ENCODE measurements around the gene POLE3.
"Not testable (repeated sequence)": the region's sequence is repeated elsewhere in the genome, so short reads cannot be mapped to it uniquely, and the experiment has no call there.

POLE3 gene

GRCh38 chr9:113428062-113428615, 17.7 kb upstream of the POLE3 start:
- Histone ChIP-seq H3K4me1 (ENCODE audit: insufficient read depth, low read length) (no peaks in the 10 kb centered on the region), H3K27ac (ENCODE audit: low read depth, low read length) (no peak overlapping the region), H3K9me3 (ENCODE audit: low read length) (no peaks in the 10 kb centered on the region), H3K4me3 (ENCODE audit: low read depth in 1 of 2, low read length in 2 of 2) (no peak overlapping the region), H3K36me3 (ENCODE audit: insufficient read depth, low read length) (no peaks in the 10 kb centered on the region), H3K27me3 (ENCODE audit: control insufficient read depth in 1 of 2, insufficient read depth in 2 of 2, low read length in 2 of 2) (no peaks in the 10 kb centered on the region), H3K9ac (ENCODE audit: low read length) (no peak overlapping the region)

- no peak overlapping the region for H3K27ac ChIP-seq (ENCODE audit: low read depth, low read length)
- H3K4me3 ChIP-seq (ENCODE audit: low read depth in 1 of 2, low read length in 2 of 2), result no peak overlapping the region
- no peak overlapping the region for H3K9ac ChIP-seq (ENCODE audit: low read length)
- no peaks in the 10 kb centered on the region for H3K9me3 ChIP-seq (ENCODE audit: low read length)
- H3K27me3 ChIP-seq (ENCODE audit: control insufficient read depth in 1 of 2, insufficient read depth in 2 of 2, low read length in 2 of 2), result no peaks in the 10 kb centered on the region
- H3K4me1 ChIP-seq (ENCODE audit: insufficient read depth, low read length), result no peaks in the 10 kb centered on the region
- no peaks in the 10 kb centered on the region for H3K36me3 ChIP-seq (ENCODE audit: insufficient read depth, low read length)
Measured at GRCh38 chr9:113427629-113428028, 17.2 kb upstream of the POLE3 start.

GRCh38 chr9:113426701-113427100, 16.2 kb upstream of the POLE3 start:
- H3K9me3 ChIP-seq (ENCODE audit: low read length), result no peaks in the 10 kb centered on the region
- no peak overlapping the region for H3K4me3 ChIP-seq (ENCODE audit: low read depth in 1 of 2, low read length in 2 of 2)
- no peaks in the 10 kb centered on the region for H3K4me1 ChIP-seq (ENCODE audit: insufficient read depth, low read length)
- H3K9ac ChIP-seq (ENCODE audit: low read length), result no peak overlapping the region
- H3K27me3 ChIP-seq (ENCODE audit: control insufficient read depth in 1 of 2, insufficient read depth in 2 of 2, low read length in 2 of 2), result no peaks in the 10 kb centered on the region
- no peaks in the 10 kb centered on the region for H3K36me3 ChIP-seq (ENCODE audit: insufficient read depth, low read length)
- no peak overlapping the region for H3K27ac ChIP-seq (ENCODE audit: low read depth, low read length)

GRCh38 chr9:113425072-113425471, 14.6 kb upstream of the POLE3 start:
- H3K9ac ChIP-seq (ENCODE audit: low read length), result no peak overlapping the region
- H3K4me3 ChIP-seq (ENCODE audit: low read depth in 1 of 2, low read length in 2 of 2), result no peak overlapping the region
- H3K27me3 ChIP-seq (ENCODE audit: control insufficient read depth in 1 of 2, insufficient read depth in 2 of 2, low read length in 2 of 2), result no peaks in the 10 kb centered on the region
- H3K27ac ChIP-seq (ENCODE audit: low read depth, low read length), result no peak overlapping the region
- no peaks in the 10 kb centered on the region for H3K4me1 ChIP-seq (ENCODE audit: insufficient read depth, low read length)
- no peaks in the 10 kb centered on the region for H3K36me3 ChIP-seq (ENCODE audit: insufficient read depth, low read length)
- H3K9me3 ChIP-seq (ENCODE audit: low read length), result no peaks in the 10 kb centered on the region

- Histone ChIP-seq H3K9ac (ENCODE audit: low read length) (no peak overlapping the region), H3K4me3 (ENCODE audit: low read depth in 1 of 2, low read length in 2 of 2) (no peak overlapping the region), H3K4me1 (ENCODE audit: insufficient read depth, low read length) (no peaks in the 10 kb centered on the region), H3K36me3 (ENCODE audit: insufficient read depth, low read length) (no peaks in the 10 kb centered on the region), H3K9me3 (ENCODE audit: low read length) (no peaks in the 10 kb centered on the region), H3K27me3 (ENCODE audit: control insufficient read depth in 1 of 2, insufficient read depth in 2 of 2, low read length in 2 of 2) (no peaks in the 10 kb centered on the region), H3K27ac (ENCODE audit: low read depth, low read length) (no peak overlapping the region)
Measured at GRCh38 chr9:113421726-113422125, 11.3 kb upstream of the POLE3 start.

- no peaks in the 10 kb centered on the region for H3K9me3 ChIP-seq (ENCODE audit: low read length)
- H3K4me1 ChIP-seq (ENCODE audit: insufficient read depth, low read length), result no peaks in the 10 kb centered on the region
- H3K27ac ChIP-seq (ENCODE audit: low read depth, low read length), result no peak overlapping the region
- no peaks in the 10 kb centered on the region for H3K36me3 ChIP-seq (ENCODE audit: insufficient read depth, low read length)
- H3K4me3 ChIP-seq (ENCODE audit: low read depth in 1 of 2, low read length in 2 of 2), result no peak overlapping the region
- no peaks in the 10 kb centered on the region for H3K27me3 ChIP-seq (ENCODE audit: control insufficient read depth in 1 of 2, insufficient read depth in 2 of 2, low read length in 2 of 2)
- no peak overlapping the region for H3K9ac ChIP-seq (ENCODE audit: low read length)
Measured at GRCh38 chr9:113417370-113417769, 6.9 kb upstream of the POLE3 start.

- H3K27ac ChIP-seq (ENCODE audit: low read depth, low read length), result no peak overlapping the region
- H3K27me3 ChIP-seq (ENCODE audit: control insufficient read depth in 1 of 2, insufficient read depth in 2 of 2, low read length in 2 of 2), result no peaks in the 10 kb centered on the region
- no peaks in the 10 kb centered on the region for H3K4me1 ChIP-seq (ENCODE audit: insufficient read depth, low read length)
- no peaks in the 10 kb centered on the region for H3K36me3 ChIP-seq (ENCODE audit: insufficient read depth, low read length)
- H3K4me3 ChIP-seq (ENCODE audit: low read depth in 1 of 2, low read length in 2 of 2), result no peak overlapping the region
- no peak overlapping the region for H3K9ac ChIP-seq (ENCODE audit: low read length)
- H3K9me3 ChIP-seq (ENCODE audit: low read length), result no peaks in the 10 kb centered on the region
Measured at GRCh38 chr9:113416149-113416721, 5.8 kb upstream of the POLE3 start.

- H3K36me3 ChIP-seq (ENCODE audit: insufficient read depth, low read length), result peaks cover 19% of the 10 kb centered on the region
- peak overlapping the region; percentile 99 for H3K27ac ChIP-seq (ENCODE audit: low read depth, low read length)
- peak overlapping the region; percentile 100 for H3K9ac ChIP-seq (ENCODE audit: low read length)
- H3K9me3 ChIP-seq (ENCODE audit: low read length), result no peaks in the 10 kb centered on the region
- H3K4me1 ChIP-seq (ENCODE audit: insufficient read depth, low read length), result peaks cover 5% of the 10 kb centered on the region
- peak overlapping the region; percentile 72 to 95 for H3K4me3 ChIP-seq (ENCODE audit: low read depth in 1 of 2, low read length in 2 of 2)
- no peaks in the 10 kb centered on the region for H3K27me3 ChIP-seq (ENCODE audit: control insufficient read depth in 1 of 2, insufficient read depth in 2 of 2, low read length in 2 of 2)
Measured at GRCh38 chr9:113409883-113410206, 630 bp downstream of the POLE3 start.

GRCh38 chr9:113409481-113409880, 994 bp downstream of the POLE3 start:
- Histone ChIP-seq H3K36me3 (ENCODE audit: insufficient read depth, low read length) (peaks cover 19% of the 10 kb centered on the region), H3K9ac (ENCODE audit: low read length) (peak overlapping the region; percentile 100), H3K9me3 (ENCODE audit: low read length) (no peaks in the 10 kb centered on the region), H3K4me3 (ENCODE audit: low read depth in 1 of 2, low read length in 2 of 2) (peak overlapping the region; percentile 72 to 95), H3K27ac (ENCODE audit: low read depth, low read length) (peak overlapping the region; percentile 99), H3K27me3 (ENCODE audit: control insufficient read depth in 1 of 2, insufficient read depth in 2 of 2, low read length in 2 of 2) (no peaks in the 10 kb centered on the region), H3K4me1 (ENCODE audit: insufficient read depth, low read length) (peaks cover 5% of the 10 kb centered on the region)

- not testable (repeated sequence) for H3K9me3 ChIP-seq (ENCODE audit: low read length); H3K27me3 ChIP-seq (ENCODE audit: control insufficient read depth in 1 of 2, insufficient read depth in 2 of 2, low read length in 2 of 2); H3K27ac ChIP-seq (ENCODE audit: low read depth, low read length); H3K4me1 ChIP-seq (ENCODE audit: insufficient read depth, low read length); H3K9ac ChIP-seq (ENCODE audit: low read length); H3K4me3 ChIP-seq (ENCODE audit: low read depth in 1 of 2, low read length in 2 of 2)
- peaks cover 19% of the 10 kb centered on the region for H3K36me3 ChIP-seq (ENCODE audit: insufficient read depth, low read length)
Measured at GRCh38 chr9:113406873-113407511, 3.5 kb downstream of the POLE3 start.

DNA sequence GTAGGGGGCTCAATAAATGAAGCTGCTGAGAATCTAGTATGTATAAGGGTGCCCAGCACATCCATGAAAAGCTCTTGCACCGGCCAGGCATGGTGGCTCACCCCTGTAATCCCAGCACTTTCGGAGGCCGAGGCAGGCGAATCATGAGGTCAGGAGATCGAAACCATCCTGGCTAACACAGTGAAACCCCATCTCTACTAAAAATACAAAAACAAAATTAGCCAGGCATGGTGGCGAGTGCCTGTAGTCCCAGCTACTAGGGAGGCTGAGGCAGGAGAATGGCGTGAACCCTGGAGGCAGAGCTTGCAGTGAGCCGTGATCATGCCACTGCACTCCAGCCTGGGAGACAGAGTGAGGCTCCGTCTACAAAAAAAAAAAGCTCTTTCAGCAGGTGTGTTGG, 4.1 kb downstream of the POLE3 start:
- not testable (repeated sequence) for H3K9me3 ChIP-seq (ENCODE audit: low read length)
- peaks cover 10% of the 10 kb centered on the region for H3K4me1 ChIP-seq (ENCODE audit: insufficient read depth, low read length)

GRCh38 chr9:113403646-113404045, 6.8 kb downstream of the POLE3 start:
- Histone ChIP-seq H3K9me3 (ENCODE audit: low read length) (no peaks in the 10 kb centered on the region), H3K4me3 (ENCODE audit: low read depth in 1 of 2, low read length in 2 of 2) (no peak overlapping the region), H3K27me3 (ENCODE audit: control insufficient read depth in 1 of 2, insufficient read depth in 2 of 2, low read length in 2 of 2) (no peaks in the 10 kb centered on the region), H3K27ac (ENCODE audit: low read depth, low read length) (no peak overlapping the region), H3K36me3 (ENCODE audit: insufficient read depth, low read length) (peaks cover 14% of the 10 kb centered on the region), H3K9ac (ENCODE audit: low read length) (no peak overlapping the region), H3K4me1 (ENCODE audit: insufficient read depth, low read length) (peaks cover 17% of the 10 kb centered on the region)

More for the DNA sequence above, 4.1 kb downstream of the POLE3 start:
- peaks cover 19% of the 10 kb centered on the region for H3K36me3 ChIP-seq (ENCODE audit: insufficient read depth, low read length)
- H3K27ac ChIP-seq (ENCODE audit: low read depth, low read length); H3K4me3 ChIP-seq (ENCODE audit: low read depth in 1 of 2, low read length in 2 of 2); H3K27me3 ChIP-seq (ENCODE audit: control insufficient read depth in 1 of 2, insufficient read depth in 2 of 2, low read length in 2 of 2); H3K9ac ChIP-seq (ENCODE audit: low read length): not testable (repeated sequence)
